ENCODE measurements around the gene SORCS2.

DNA sequence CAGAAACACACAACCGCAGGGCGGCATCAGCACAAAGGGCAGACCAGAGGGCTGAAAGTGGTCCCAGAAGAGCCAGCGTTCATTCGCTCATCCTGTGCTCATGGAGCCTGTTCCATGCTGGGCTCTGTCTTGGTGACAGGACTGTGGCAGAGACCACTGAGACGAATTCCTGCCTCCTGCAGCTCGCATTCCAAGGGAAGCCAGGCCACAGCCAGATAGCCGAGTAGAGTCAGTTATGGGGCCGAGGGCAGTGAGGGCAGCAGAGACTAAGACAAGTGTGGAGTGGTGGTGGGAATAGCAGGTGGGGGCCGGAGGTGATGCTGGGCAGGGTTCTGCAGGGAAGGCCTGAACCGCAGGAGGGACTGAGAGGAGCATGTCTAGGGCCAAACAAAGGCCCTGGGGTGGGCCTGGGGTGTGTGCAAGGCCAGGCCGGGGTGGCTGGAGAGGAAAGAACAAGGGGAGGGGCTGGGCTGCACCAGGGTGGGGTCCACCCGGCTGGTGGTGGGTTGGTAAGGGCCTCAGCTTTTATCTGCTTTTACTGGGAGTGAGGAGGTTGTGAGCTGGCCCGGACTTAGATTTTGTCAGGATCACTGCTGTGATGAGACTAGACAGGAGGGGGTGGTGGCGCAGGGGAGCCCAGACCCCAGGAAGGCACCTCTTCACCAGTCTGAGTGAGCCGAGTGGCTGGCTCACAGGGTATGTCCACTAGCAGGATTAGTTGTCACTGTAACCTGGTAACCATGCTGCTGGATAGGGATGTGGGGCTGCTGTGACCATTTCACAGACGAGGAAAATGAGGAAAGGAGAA is 236.1 kb downstream of the SORCS2 start:
- TF ChIP-seq GABPA (IDR thresholded peaks at IDR 0.05; ENCODE audit: low read depth), result no peak
- TF ChIP-seq POLR2AphosphoS5 (IDR thresholded peaks at IDR 0.05; ENCODE audit: low read depth, low read length), result no peak
- TF ChIP-seq, protein P1, sequence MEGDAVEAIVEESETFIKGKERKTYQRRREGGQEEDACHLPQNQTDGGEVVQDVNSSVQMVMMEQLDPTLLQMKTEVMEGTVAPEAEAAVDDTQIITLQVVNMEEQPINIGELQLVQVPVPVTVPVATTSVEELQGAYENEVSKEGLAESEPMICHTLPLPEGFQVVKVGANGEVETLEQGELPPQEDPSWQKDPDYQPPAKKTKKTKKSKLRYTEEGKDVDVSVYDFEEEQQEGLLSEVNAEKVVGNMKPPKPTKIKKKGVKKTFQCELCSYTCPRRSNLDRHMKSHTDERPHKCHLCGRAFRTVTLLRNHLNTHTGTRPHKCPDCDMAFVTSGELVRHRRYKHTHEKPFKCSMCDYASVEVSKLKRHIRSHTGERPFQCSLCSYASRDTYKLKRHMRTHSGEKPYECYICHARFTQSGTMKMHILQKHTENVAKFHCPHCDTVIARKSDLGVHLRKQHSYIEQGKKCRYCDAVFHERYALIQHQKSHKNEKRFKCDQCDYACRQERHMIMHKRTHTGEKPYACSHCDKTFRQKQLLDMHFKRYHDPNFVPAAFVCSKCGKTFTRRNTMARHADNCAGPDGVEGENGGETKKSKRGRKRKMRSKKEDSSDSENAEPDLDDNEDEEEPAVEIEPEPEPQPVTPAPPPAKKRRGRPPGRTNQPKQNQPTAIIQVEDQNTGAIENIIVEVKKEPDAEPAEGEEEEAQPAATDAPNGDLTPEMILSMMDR (IDR thresholded peaks at IDR 0.05), result no peak
- no peak for TF ChIP-seq TCF12 (IDR thresholded peaks at IDR 0.05)
- TF ChIP-seq, protein P2, sequence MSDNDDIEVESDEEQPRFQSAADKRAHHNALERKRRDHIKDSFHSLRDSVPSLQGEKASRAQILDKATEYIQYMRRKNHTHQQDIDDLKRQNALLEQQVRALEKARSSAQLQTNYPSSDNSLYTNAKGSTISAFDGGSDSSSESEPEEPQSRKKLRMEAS (IDR thresholded peaks at IDR 0.05; ENCODE audit: low read depth), result no peak
- no peak for TF ChIP-seq NRF1 (IDR thresholded peaks at IDR 0.05; ENCODE audit: low read depth, low read length)

All from SK-N-SH (cell line).